GM23338 (cell line): ENCODE results near the gene OLFML2A. TPM values are rescaled to one million over a fixed set of nuclear protein-coding genes. Genes with fewer than 3 reads are reported as not detected.

Source experiments
- ATAC-seq: fragments of 200-7000 bp; cut with Tn5 transposase; 3 replicates; pipeline ENCODE4 v1.9.1; 2020
- DNase-seq: peaks from one replicate; pipeline ENCODE4 v3.0.0-alpha.2; 2015; ENCODE audit warnings: low spot score
- H2AFZ ChIP-seq: fragments of 200-600 bp; sonication (generic); 2 replicates; pipeline ENCODE4 v1.8.0; 2016; ENCODE audit warnings: antibody characterized with exemption, mild to moderate bottlenecking, moderate library complexity
- H3F3A ChIP-seq: fragments of 200-600 bp; sonication (generic); replicated peaks from 2 replicates; pipeline ENCODE4 v1.8.0; 2017; ENCODE audit warnings: antibody characterized with exemption, mixed run types, low read depth
- H3K27ac ChIP-seq: fragments of 200-600 bp; sonication (generic); 2 replicates; pipeline ENCODE4 v1.6.1; 2016; ENCODE audit warnings: low read depth
- H3K27me3 ChIP-seq: fragments of 200-600 bp; sonication (generic); 2 replicates; pipeline ENCODE4 v1.8.0; 2016; ENCODE audit warnings: mild to moderate bottlenecking, mixed run types, moderate library complexity; ENCODE audit not compliant: insufficient read depth
- H3K36me3 ChIP-seq: fragments of 200-600 bp; sonication (generic); 2 replicates; pipeline ENCODE4 v1.8.0; 2016; ENCODE audit warnings: mild to moderate bottlenecking; ENCODE audit not compliant: insufficient read depth
- H3K4me1 ChIP-seq: fragments of 200-600 bp; sonication (generic); 2 replicates; pipeline ENCODE4 v1.8.0; 2016; ENCODE audit warnings: mild to moderate bottlenecking, moderate library complexity; ENCODE audit not compliant: insufficient read depth
- H3K4me2 ChIP-seq: fragments of 200-600 bp; sonication (generic); 2 replicates; pipeline ENCODE4 v1.7.1; 2017; ENCODE audit warnings: mixed run types
- H3K4me3 ChIP-seq: fragments of 200-600 bp; sonication (generic); 2 replicates; pipeline ENCODE4 v1.6.1; 2016; ENCODE audit warnings: mixed run types
- H3K79me2 ChIP-seq: fragments of 200-600 bp; sonication (generic); replicated peaks from 2 replicates; pipeline ENCODE4 v1.8.0; 2017; ENCODE audit warnings: mild to moderate bottlenecking; ENCODE audit not compliant: insufficient read depth
- H3K9me2 ChIP-seq: fragments of 200-600 bp; sonication (generic); 2 replicates; pipeline ENCODE4 v1.8.0; 2017; ENCODE audit not compliant: insufficient read depth
- H4K20me1 ChIP-seq: fragments of 200-600 bp; sonication (generic); replicated peaks from 2 replicates; pipeline ENCODE4 v1.8.0; 2017; ENCODE audit warnings: mild to moderate bottlenecking; ENCODE audit not compliant: insufficient read depth
- H3K27ac Mint-ChIP-seq: 2 replicates; pipeline ENCODE4 v1.8.0; 2020; ENCODE audit warnings: inconsistent platforms, mild to moderate bottlenecking, moderate library complexity, mixed read lengths
- H3K27me3 Mint-ChIP-seq: 3 replicates; pipeline ENCODE4 v1.8.0; 2022; ENCODE audit warnings: low read depth, mild to moderate bottlenecking, moderate library complexity, mixed read lengths, inconsistent platforms; ENCODE audit not compliant: insufficient read depth, poor library complexity
- H3K36me3 Mint-ChIP-seq: 3 replicates; pipeline ENCODE4 v1.8.0; 2021; ENCODE audit warnings: low read depth, mild to moderate bottlenecking, inconsistent platforms, moderate library complexity, mixed read lengths
- H3K4me1 Mint-ChIP-seq: 3 replicates; pipeline ENCODE4 v1.8.0; 2020; ENCODE audit warnings: mild to moderate bottlenecking, inconsistent platforms, mixed read lengths
- H3K4me3 Mint-ChIP-seq: 3 replicates; pipeline ENCODE4 v1.8.0; 2021; ENCODE audit warnings: moderate library complexity, mild to moderate bottlenecking, inconsistent platforms, mixed read lengths
- H3K9me3 Mint-ChIP-seq: 3 replicates; pipeline ENCODE4 v1.8.0; 2020; ENCODE audit warnings: moderate library complexity, mild to moderate bottlenecking, inconsistent platforms, mixed read lengths
- CREB1 ChIP-seq: fragments of 250-450 bp; sonication (Bioruptor Pico); IDR thresholded peaks from 2 replicates; pipeline ENCODE4 v1.5.0; 2020; ENCODE audit warnings: low read depth, mild to moderate bottlenecking, moderate library complexity
- EZH2 ChIP-seq: fragments of 200-600 bp; sonication (generic); IDR thresholded peaks from one replicate; pipeline ENCODE4 v1.8.0; 2017; ENCODE audit warnings: antibody characterized with exemption, mild to moderate bottlenecking, low read depth; ENCODE audit not compliant: unreplicated experiment
- EZH2phosphoT487 ChIP-seq: fragments of 200-600 bp; sonication (generic); IDR thresholded peaks from one replicate; pipeline ENCODE4 v1.8.1; 2018; ENCODE audit warnings: antibody characterized with exemption; ENCODE audit not compliant: unreplicated experiment
- JUNB ChIP-seq: IDR thresholded peaks from one replicate; pipeline ENCODE4 v1.6.1; 2016; ENCODE audit warnings: antibody characterized with exemption; ENCODE audit not compliant: unreplicated experiment
- NANOG ChIP-seq: IDR thresholded peaks from 2 replicates; pipeline ENCODE4 v1.6.1; 2016; ENCODE audit warnings: antibody characterized with exemption, borderline replicate concordance
- POLR2AphosphoS5 ChIP-seq: IDR thresholded peaks from 2 replicates; pipeline ENCODE4 v1.6.1; 2016; ENCODE audit warnings: antibody characterized with exemption, low read depth
- STAT1 ChIP-seq: IDR thresholded peaks from one replicate; pipeline ENCODE4 v1.6.1; 2016; ENCODE audit warnings: antibody characterized with exemption; ENCODE audit not compliant: unreplicated experiment
- polyA plus RNA-seq: library from polyadenylated mRNA; unstranded; fragments of >200 nt; fragmentation: Nextera tagmentation; extraction: Ambion mirVana; gene quantifications from 2 replicates; pipeline ENCODE4 v1.2.1, GENCODE V29; 2016
- total RNA-seq: library from RNA; depleted of rRNA; stranded (reverse); fragments of >200 nt; shearing (Covaris generic); gene quantifications from 2 replicates; pipeline ENCODE4 v1.2.3, GENCODE V29; 2014
- TF ChIP-seq, protein P1 (sequence below), 2 experiments: fragments of 200-600 bp in 1 of 2; sonication (generic) in 1 of 2; conservative IDR thresholded peaks; 2 replicates each; pipeline versions ENCODE4 v1.5.1 to v1.6.1; 2016 to 2017; ENCODE audit warnings: antibody characterized with exemption in 2 of 2, low read depth in 2 of 2, mild to moderate bottlenecking in 2 of 2, moderate library complexity in 1 of 2
- TF ChIP-seq, protein P2 (sequence below): IDR thresholded peaks from one replicate; pipeline ENCODE4 v1.6.1; 2018; ENCODE audit warnings: antibody characterized with exemption; ENCODE audit not compliant: unreplicated experiment

OLFML2A gene
- total and polyA plus RNA-seq, 2 experiments from 2014 or later: 1.1 to 6.7 TPM

DNA sequence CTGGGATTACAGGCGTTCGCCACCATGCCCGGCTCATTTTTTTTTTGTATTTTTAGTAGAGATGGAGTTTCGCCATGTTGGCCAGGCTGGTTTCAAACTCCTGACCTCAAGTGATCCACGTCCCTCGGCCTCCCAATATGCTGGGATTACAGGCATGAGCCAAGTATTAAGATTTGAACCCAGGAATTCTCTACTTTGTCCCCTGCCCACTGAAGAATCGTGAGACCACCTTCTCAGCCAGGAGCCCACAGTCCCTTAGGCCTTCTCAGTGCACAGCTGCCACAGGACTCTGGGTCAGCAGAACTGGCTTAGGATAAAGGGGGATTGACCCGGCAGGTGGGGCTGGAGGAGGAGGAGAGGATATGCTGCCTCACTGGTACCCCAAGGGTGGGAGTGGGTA, 13.4 kb downstream of the OLFML2A start (continued):
- TF ChIP-seq, protein P1, sequence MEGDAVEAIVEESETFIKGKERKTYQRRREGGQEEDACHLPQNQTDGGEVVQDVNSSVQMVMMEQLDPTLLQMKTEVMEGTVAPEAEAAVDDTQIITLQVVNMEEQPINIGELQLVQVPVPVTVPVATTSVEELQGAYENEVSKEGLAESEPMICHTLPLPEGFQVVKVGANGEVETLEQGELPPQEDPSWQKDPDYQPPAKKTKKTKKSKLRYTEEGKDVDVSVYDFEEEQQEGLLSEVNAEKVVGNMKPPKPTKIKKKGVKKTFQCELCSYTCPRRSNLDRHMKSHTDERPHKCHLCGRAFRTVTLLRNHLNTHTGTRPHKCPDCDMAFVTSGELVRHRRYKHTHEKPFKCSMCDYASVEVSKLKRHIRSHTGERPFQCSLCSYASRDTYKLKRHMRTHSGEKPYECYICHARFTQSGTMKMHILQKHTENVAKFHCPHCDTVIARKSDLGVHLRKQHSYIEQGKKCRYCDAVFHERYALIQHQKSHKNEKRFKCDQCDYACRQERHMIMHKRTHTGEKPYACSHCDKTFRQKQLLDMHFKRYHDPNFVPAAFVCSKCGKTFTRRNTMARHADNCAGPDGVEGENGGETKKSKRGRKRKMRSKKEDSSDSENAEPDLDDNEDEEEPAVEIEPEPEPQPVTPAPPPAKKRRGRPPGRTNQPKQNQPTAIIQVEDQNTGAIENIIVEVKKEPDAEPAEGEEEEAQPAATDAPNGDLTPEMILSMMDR (conservative IDR thresholded peaks at IDR 0.05; ENCODE audit: low read depth in 2 of 2): no peak

DNA sequence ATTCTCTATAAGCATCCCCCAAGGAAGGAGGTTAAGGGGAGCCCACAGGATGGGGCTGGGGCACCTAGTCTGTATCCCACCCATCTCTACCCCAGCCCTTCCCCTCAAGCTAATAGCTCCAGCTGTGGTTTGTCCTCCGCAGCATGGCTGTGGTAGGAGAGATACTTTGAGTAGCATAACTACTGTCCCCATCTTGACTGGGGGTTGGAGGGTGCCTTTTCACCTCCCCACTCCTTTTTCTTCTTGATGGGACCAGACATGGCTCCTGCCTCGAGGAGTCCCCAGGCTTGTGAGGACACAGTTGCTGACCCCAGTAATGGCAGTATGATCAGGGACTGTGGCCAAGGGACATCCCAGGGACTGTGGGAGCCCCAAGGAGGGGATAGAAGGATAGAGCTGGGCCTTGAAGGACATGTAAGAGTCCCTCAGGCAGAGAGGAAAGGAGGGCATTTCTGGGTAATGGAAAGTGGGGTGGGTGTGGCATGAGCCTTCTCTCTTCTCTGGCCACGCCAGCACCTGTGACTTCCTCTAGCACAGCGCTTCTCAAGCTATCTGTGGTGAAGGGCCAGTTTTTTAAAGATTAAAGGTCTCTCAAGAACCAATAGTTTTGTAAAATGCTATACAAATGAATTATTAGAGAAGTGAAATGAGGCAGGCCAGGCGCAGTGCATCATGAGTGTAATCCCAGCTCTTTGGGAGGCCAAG, 14.0 kb downstream of the OLFML2A start:
- DNase-seq: no peak
- H3K27me3 ChIP-seq: no peaks in the 10 kb centered on the region
- no peaks in the 10 kb centered on the region for H3F3A ChIP-seq
- no peaks in the 10 kb centered on the region for H3K9me2 ChIP-seq
- no peaks in the 10 kb centered on the region for H3K36me3 ChIP-seq
- TF ChIP-seq EZH2phosphoT487: no peak
- no peak for TF ChIP-seq EZH2
- no peak for TF ChIP-seq POLR2AphosphoS5
- no peak for TF ChIP-seq CREB1
- no peak for TF ChIP-seq NANOG
- no peak for TF ChIP-seq JUNB
- TF ChIP-seq, protein P2, sequence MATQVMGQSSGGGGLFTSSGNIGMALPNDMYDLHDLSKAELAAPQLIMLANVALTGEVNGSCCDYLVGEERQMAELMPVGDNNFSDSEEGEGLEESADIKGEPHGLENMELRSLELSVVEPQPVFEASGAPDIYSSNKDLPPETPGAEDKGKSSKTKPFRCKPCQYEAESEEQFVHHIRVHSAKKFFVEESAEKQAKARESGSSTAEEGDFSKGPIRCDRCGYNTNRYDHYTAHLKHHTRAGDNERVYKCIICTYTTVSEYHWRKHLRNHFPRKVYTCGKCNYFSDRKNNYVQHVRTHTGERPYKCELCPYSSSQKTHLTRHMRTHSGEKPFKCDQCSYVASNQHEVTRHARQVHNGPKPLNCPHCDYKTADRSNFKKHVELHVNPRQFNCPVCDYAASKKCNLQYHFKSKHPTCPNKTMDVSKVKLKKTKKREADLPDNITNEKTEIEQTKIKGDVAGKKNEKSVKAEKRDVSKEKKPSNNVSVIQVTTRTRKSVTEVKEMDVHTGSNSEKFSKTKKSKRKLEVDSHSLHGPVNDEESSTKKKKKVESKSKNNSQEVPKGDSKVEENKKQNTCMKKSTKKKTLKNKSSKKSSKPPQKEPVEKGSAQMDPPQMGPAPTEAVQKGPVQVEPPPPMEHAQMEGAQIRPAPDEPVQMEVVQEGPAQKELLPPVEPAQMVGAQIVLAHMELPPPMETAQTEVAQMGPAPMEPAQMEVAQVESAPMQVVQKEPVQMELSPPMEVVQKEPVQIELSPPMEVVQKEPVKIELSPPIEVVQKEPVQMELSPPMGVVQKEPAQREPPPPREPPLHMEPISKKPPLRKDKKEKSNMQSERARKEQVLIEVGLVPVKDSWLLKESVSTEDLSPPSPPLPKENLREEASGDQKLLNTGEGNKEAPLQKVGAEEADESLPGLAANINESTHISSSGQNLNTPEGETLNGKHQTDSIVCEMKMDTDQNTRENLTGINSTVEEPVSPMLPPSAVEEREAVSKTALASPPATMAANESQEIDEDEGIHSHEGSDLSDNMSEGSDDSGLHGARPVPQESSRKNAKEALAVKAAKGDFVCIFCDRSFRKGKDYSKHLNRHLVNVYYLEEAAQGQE: no peak
- no peak for TF ChIP-seq STAT1
- H4K20me1 ChIP-seq: no peaks in the 10 kb centered on the region
- Mint-ChIP-seq H3K9me3 (no peaks in the 10 kb centered on the region), H3K4me1 (no peaks in the 10 kb centered on the region), H3K4me3 (no peak overlapping the region), H3K27me3 (peaks cover 4% of the 10 kb centered on the region), H3K27ac (no peak overlapping the region; the same call in 1 of the 2 replicates), H3K36me3 (no peaks in the 10 kb centered on the region)
- no peak overlapping the region for H3K4me2 ChIP-seq
- no peaks in the 10 kb centered on the region for H3K4me1 ChIP-seq
- no peak overlapping the region for H2AFZ ChIP-seq
- no peak for ATAC-seq
- no peak overlapping the region for H3K4me3 ChIP-seq
- H3K79me2 ChIP-seq: no peaks in the 10 kb centered on the region
- no peak overlapping the region for H3K27ac ChIP-seq
